ENCODE measurements around the gene ACADS. TPM values are rescaled to one million over a fixed set of nuclear protein-coding genes. Genes with fewer than 3 reads are reported as not detected.

ACADS gene
- polyA plus RNA-seq, 1 donor (not counting 4 experiments of a cell fraction or from before 2014, with no cell fraction given), result 2.2 TPM

GRCh38 chr12:120767071-120768024 is 41.7 kb downstream of the ACADS start:
- H3K9ac ChIP-seq (ENCODE audit: control insufficient read depth, extremely low read depth, insufficient read depth, low read length), result no peak overlapping the region
- H3K27ac ChIP-seq (ENCODE audit: control insufficient read depth, insufficient read depth, low read length), result no peak overlapping the region
- FAIRE-seq, result no peak
- DNase-seq (ENCODE audit: low read depth, low spot score), result no peak
- H3K79me2 ChIP-seq (ENCODE audit: control insufficient read depth, insufficient read depth, low read length), result no peaks in the 10 kb centered on the region
- H3K9me1 ChIP-seq (ENCODE audit: control insufficient read depth, extremely low read depth, insufficient read depth, low read length), result no peaks in the 10 kb centered on the region
- TF ChIP-seq CTCF (optimal IDR thresholded peaks at IDR 0.05 in 1 of 3, IDR thresholded peaks at IDR 0.05 in 1 of 3, conservative IDR thresholded peaks at IDR 0.05 in 1 of 3; ENCODE audit: extremely low read depth in 1 of 3, insufficient read depth in 2 of 3, low read length in 3 of 3) (no peak), EZH2 (IDR thresholded peaks at IDR 0.05; ENCODE audit: low read length) (no peak)
- no peak overlapping the region for H3K4me2 ChIP-seq (ENCODE audit: control insufficient read depth, extremely low read depth, insufficient read depth, low read depth, low read length)
- no peak overlapping the region for H3K4me3 ChIP-seq (ENCODE audit: control insufficient read depth in 2 of 3, extremely low read depth in 1 of 3, insufficient read depth in 2 of 3, low read depth in 1 of 3, low read length in 3 of 3)
- H3K9me3 ChIP-seq (ENCODE audit: control insufficient read depth, low read depth, low read length), result no peaks in the 10 kb centered on the region
- peaks cover 33 to 35% of the 10 kb centered on the region in 2 experiments for H3K36me3 ChIP-seq (ENCODE audit: control insufficient read depth in 2 of 2, extremely low read depth in 1 of 2, insufficient read depth in 2 of 2, low read length in 2 of 2)
- H3K27me3 ChIP-seq (ENCODE audit: control insufficient read depth, extremely low read depth, insufficient read depth, low read length), result no peaks in the 10 kb centered on the region
- dilution Hi-C loops (cut with MboI; ENCODE audit: extremely low pct_ligation_motif_present, low sequenced_read_pairs), result no loop called here
- H4K20me1 ChIP-seq (ENCODE audit: control insufficient read depth, extremely low read depth, insufficient read depth, low read length), result no peaks in the 10 kb centered on the region
- peaks cover under 1% of the 10 kb centered on the region for H3K4me1 ChIP-seq (ENCODE audit: control insufficient read depth, extremely low read depth, insufficient read depth, low read length)
- no peak overlapping the region for H2AFZ ChIP-seq (ENCODE audit: control insufficient read depth, low read length)

GRCh38 chr12:120771097-120771496 is 45.5 kb downstream of the ACADS start:
- no peak for FAIRE-seq
- peaks cover 23 to 27% of the 10 kb centered on the region in 2 experiments for H3K36me3 ChIP-seq (ENCODE audit: control insufficient read depth in 2 of 2, extremely low read depth in 1 of 2, insufficient read depth in 2 of 2, low read length in 2 of 2)
- TF ChIP-seq CTCF (optimal IDR thresholded peaks at IDR 0.05 in 1 of 3, IDR thresholded peaks at IDR 0.05 in 1 of 3, conservative IDR thresholded peaks at IDR 0.05 in 1 of 3; ENCODE audit: extremely low read depth in 1 of 3, insufficient read depth in 2 of 3, low read length in 3 of 3), result no peak
- no peak for TF ChIP-seq EZH2 (IDR thresholded peaks at IDR 0.05; ENCODE audit: low read length)

More at GRCh38 chr12:120771097-120771496, 45.5 kb downstream of the ACADS start:
- Histone ChIP-seq H3K4me1 (ENCODE audit: control insufficient read depth, extremely low read depth, insufficient read depth, low read length) (no peaks in the 10 kb centered on the region), H3K27ac (ENCODE audit: control insufficient read depth, insufficient read depth, low read length) (no peak overlapping the region), H3K27me3 (ENCODE audit: control insufficient read depth, extremely low read depth, insufficient read depth, low read length) (no peaks in the 10 kb centered on the region), H3K4me3 (ENCODE audit: control insufficient read depth in 2 of 3, extremely low read depth in 1 of 3, insufficient read depth in 2 of 3, low read depth in 1 of 3, low read length in 3 of 3) (no peak overlapping the region), H2AFZ (ENCODE audit: control insufficient read depth, low read length) (no peak overlapping the region), H3K9me3 (ENCODE audit: control insufficient read depth, low read depth, low read length) (no peaks in the 10 kb centered on the region), H4K20me1 (ENCODE audit: control insufficient read depth, extremely low read depth, insufficient read depth, low read length) (no peaks in the 10 kb centered on the region), H3K9ac (ENCODE audit: control insufficient read depth, extremely low read depth, insufficient read depth, low read length) (no peak overlapping the region), H3K4me2 (ENCODE audit: control insufficient read depth, extremely low read depth, insufficient read depth, low read depth, low read length) (no peak overlapping the region), H3K9me1 (ENCODE audit: control insufficient read depth, extremely low read depth, insufficient read depth, low read length) (no peaks in the 10 kb centered on the region), H3K79me2 (ENCODE audit: control insufficient read depth, insufficient read depth, low read length) (no peaks in the 10 kb centered on the region)
- dilution Hi-C loops (cut with MboI; ENCODE audit: extremely low pct_ligation_motif_present, low sequenced_read_pairs), result no loop called here
- no peak for DNase-seq (ENCODE audit: low read depth, low spot score)

Measured in keratinocyte (primary cell).